WTC11 (cell line): ENCODE results near the gene MAST1. TPM values are rescaled to one million over a fixed set of nuclear protein-coding genes. Genes with fewer than 3 reads are reported as not detected.

Source experiments
- ATAC-seq: fragments of 200-7000 bp; cut with Tn5 transposase; 2 replicates; pipeline ENCODE4 v1.10.0; 2021; ENCODE audit warnings: mild to moderate bottlenecking, moderate library complexity
- CTCF ChIA-PET: fragments of 300-600 bp; sonication (Branson Sonifier 250); formaldehyde crosslinking; loops from one replicate; lab custom pipeline; 2021; ENCODE audit warnings: antibody characterized with exemption; lab: Charles Lee
- POLR2A ChIA-PET: fragments of 350-600 bp; sonication (Branson Sonifier 250); formaldehyde crosslinking; loops from one replicate; lab custom pipeline; 2021; ENCODE audit warnings: antibody characterized with exemption; lab: Charles Lee
- DNase-seq: peaks from one replicate; pipeline ENCODE4 v3.0.0; 2021; ENCODE audit warnings: low spot score
- H3K27ac Mint-ChIP-seq: 2 replicates; pipeline ENCODE4 v1.8.0; 2021; ENCODE audit warnings: mixed read lengths
- H3K27me3 Mint-ChIP-seq: 2 replicates; pipeline ENCODE4 v1.8.0; 2021; ENCODE audit warnings: low read depth, mild to moderate bottlenecking, moderate library complexity, mixed read lengths
- H3K36me3 Mint-ChIP-seq: 2 replicates; pipeline ENCODE4 v1.8.0; 2021; ENCODE audit warnings: mixed read lengths
- H3K4me1 Mint-ChIP-seq: 2 replicates; pipeline ENCODE4 v1.8.0; 2022; ENCODE audit warnings: mixed read lengths
- H3K4me3 Mint-ChIP-seq: 2 replicates; pipeline ENCODE4 v1.8.0; 2021; ENCODE audit warnings: mild to moderate bottlenecking, moderate library complexity, mixed read lengths
- H3K9me3 Mint-ChIP-seq: 2 replicates; pipeline ENCODE4 v1.8.0; 2021; ENCODE audit warnings: mixed read lengths
- AR ChIP-seq: fragments of 250-450 bp; sonication (Bioruptor Pico); IDR thresholded peaks from 2 replicates; pipeline ENCODE4 v1.9.0; 2021; ENCODE audit warnings: mild to moderate bottlenecking
- ATF2 ChIP-seq: sonication (generic); formaldehyde crosslinking; IDR thresholded peaks from 2 replicates; pipeline ENCODE4 v1.8.1; 2022; ENCODE audit warnings: low read depth, missing genetic modification reagents, borderline replicate concordance
- ATF3 ChIP-seq: sonication (generic); formaldehyde crosslinking; conservative IDR thresholded peaks from 2 replicates; pipeline ENCODE4 v1.8.1; 2022; ENCODE audit warnings: mild to moderate bottlenecking, missing genetic modification reagents
- ATF6 ChIP-seq: sonication (generic); formaldehyde crosslinking; IDR thresholded peaks from 2 replicates; pipeline ENCODE4 v1.8.1; 2023; ENCODE audit warnings: mild to moderate bottlenecking, missing genetic modification reagents
- CTCF ChIP-seq: fragments of 200-600 bp; IDR thresholded peaks from 2 replicates; pipeline ENCODE4 v1.8.0; 2022; ENCODE audit warnings: antibody characterized with exemption
- ELF4 ChIP-seq: sonication (generic); formaldehyde crosslinking; IDR thresholded peaks from 2 replicates; pipeline ENCODE4 v1.8.1; 2022; ENCODE audit warnings: low read depth, mild to moderate bottlenecking, moderate library complexity, missing genetic modification reagents
- EMX1 ChIP-seq: fragments of 250-450 bp; sonication (Bioruptor Pico); IDR thresholded peaks from 2 replicates; pipeline ENCODE4 v1.8.0; 2021; ENCODE audit warnings: mild to moderate bottlenecking
- FOXP4 ChIP-seq: sonication (generic); formaldehyde crosslinking; IDR thresholded peaks from 2 replicates; pipeline ENCODE4 v1.8.0; 2022; ENCODE audit warnings: mild to moderate bottlenecking, missing genetic modification reagents
- JAZF1 ChIP-seq: fragments of 250-450 bp; sonication (Bioruptor Pico); IDR thresholded peaks from 2 replicates; pipeline ENCODE4 v1.9.0; 2021; ENCODE audit warnings: moderate library complexity, mild to moderate bottlenecking, inconsistent platforms
- MXD4 ChIP-seq: fragments of 250-450 bp; sonication (Bioruptor Pico); IDR thresholded peaks from 2 replicates; pipeline ENCODE4 v1.8.0; 2021; ENCODE audit warnings: mild to moderate bottlenecking, moderate library complexity, borderline replicate concordance
- NFYB ChIP-seq: sonication (generic); formaldehyde crosslinking; conservative IDR thresholded peaks from 2 replicates; pipeline ENCODE4 v1.8.0; 2022; ENCODE audit warnings: low read depth, missing genetic modification reagents
- NR1H2 ChIP-seq: sonication (generic); formaldehyde crosslinking; IDR thresholded peaks from 2 replicates; pipeline ENCODE4 v1.9.0; 2021; ENCODE audit warnings: mild to moderate bottlenecking, moderate library complexity, missing genetic modification reagents
- NR2C2 ChIP-seq: sonication (generic); formaldehyde crosslinking; IDR thresholded peaks from 2 replicates; pipeline ENCODE4 v1.8.0; 2022; ENCODE audit warnings: mild to moderate bottlenecking, missing genetic modification reagents
- OVOL2 ChIP-seq: fragments of 250-450 bp; sonication (Bioruptor Pico); IDR thresholded peaks from 2 replicates; pipeline ENCODE4 v1.9.0; 2021; ENCODE audit warnings: mild to moderate bottlenecking, borderline replicate concordance
- PREB ChIP-seq: sonication (generic); formaldehyde crosslinking; IDR thresholded peaks from 2 replicates; pipeline ENCODE4 v1.8.1; 2022; ENCODE audit warnings: mild to moderate bottlenecking, missing genetic modification reagents, moderate library complexity, borderline replicate concordance
- SMAD4 ChIP-seq: sonication (generic); formaldehyde crosslinking; IDR thresholded peaks from 2 replicates; pipeline ENCODE4 v1.8.0; 2022; ENCODE audit warnings: mild to moderate bottlenecking, missing genetic modification reagents
- TP53 ChIP-seq: sonication (generic); formaldehyde crosslinking; IDR thresholded peaks from 2 replicates; pipeline ENCODE4 v1.8.1; 2023; ENCODE audit warnings: mild to moderate bottlenecking, missing genetic modification reagents
- ZMAT4 ChIP-seq: fragments of 250-450 bp; sonication (Bioruptor Pico); IDR thresholded peaks from 2 replicates; pipeline ENCODE4 v1.9.0; 2021; ENCODE audit warnings: mild to moderate bottlenecking
- ZNF219 ChIP-seq: sonication (generic); formaldehyde crosslinking; IDR thresholded peaks from 2 replicates; pipeline ENCODE4 v1.8.0; 2023; ENCODE audit warnings: missing genetic modification reagents, mild to moderate bottlenecking, borderline replicate concordance
- ZNF263 ChIP-seq: sonication (generic); formaldehyde crosslinking; IDR thresholded peaks from 2 replicates; pipeline ENCODE4 v1.8.1; 2022; ENCODE audit warnings: low read depth, mild to moderate bottlenecking, moderate library complexity, missing genetic modification reagents
- total RNA-seq: library from RNA; stranded (reverse); gene quantifications from 3 replicates; pipeline ENCODE4 v1.2.3, GENCODE V29; 2021

The MAST1 gene
- total RNA-seq, 1 experiment from 2014 or later: 24.3 TPM

- H3K27ac Mint-ChIP-seq: no peak overlapping the region
Observed at GRCh38 chr19:12794971-12795381, 43.3 kb upstream of the MAST1 start.

More at GRCh38 chr19:12794971-12795381, 43.3 kb upstream of the MAST1 start:
- DNase-seq (no peak), ATAC-seq (no peak)
- H3K4me1 Mint-ChIP-seq: peaks cover 28% of the 10 kb centered on the region
- TF ChIP-seq ATF6 (CRISPR knock-in tag) (no peak), CTCF (no peak), SMAD4 (no peak), OVOL2 (CRISPR knock-in tag) (no peak), MXD4 (CRISPR knock-in tag) (no peak), ZMAT4 (CRISPR knock-in tag) (no peak), JAZF1 (CRISPR knock-in tag) (no peak), ZNF263 (CRISPR knock-in tag) (no peak), AR (CRISPR knock-in tag) (no peak), PREB (CRISPR knock-in tag) (no peak), TP53 (CRISPR knock-in tag) (no peak), NR1H2 (CRISPR knock-in tag) (no peak), EMX1 (CRISPR knock-in tag) (no peak), NR2C2 (CRISPR knock-in tag) (no peak), ELF4 (no peak), ATF3 (CRISPR knock-in tag) (no peak), FOXP4 (CRISPR knock-in tag) (no peak), ATF2 (CRISPR knock-in tag) (no peak), ZNF219 (CRISPR knock-in tag) (no peak), NFYB (CRISPR knock-in tag) (no peak)
- H3K9me3 Mint-ChIP-seq: no peaks in the 10 kb centered on the region
- no peak overlapping the region for H3K4me3 Mint-ChIP-seq
- peaks cover 15% of the 10 kb centered on the region for H3K36me3 Mint-ChIP-seq
- H3K27me3 Mint-ChIP-seq: peaks cover 32% of the 10 kb centered on the region
- ChIA-PET CTCF (interaction anchor here (0.5 to 14.0 kb wide), 12 partner anchors 11 to 92 kb away, joined by 4 to 341 read pairs (median 11); partner anchors contain the start of gene RNASEH2A), POLR2A (interaction anchor here (0.6 to 1.7 kb wide), 2 partner anchors 14 to 29 kb away, joined by 3 to 4 read pairs; no protein-coding TSS in a partner anchor)
